ENCODE measurements around the gene BAZ1A. TPM values are rescaled to one million over a fixed set of nuclear protein-coding genes. Genes with fewer than 3 reads are reported as not detected.

The BAZ1A gene
- polyA plus RNA-seq, 1 donor from 2014 or later: 18.1 TPM

DNA sequence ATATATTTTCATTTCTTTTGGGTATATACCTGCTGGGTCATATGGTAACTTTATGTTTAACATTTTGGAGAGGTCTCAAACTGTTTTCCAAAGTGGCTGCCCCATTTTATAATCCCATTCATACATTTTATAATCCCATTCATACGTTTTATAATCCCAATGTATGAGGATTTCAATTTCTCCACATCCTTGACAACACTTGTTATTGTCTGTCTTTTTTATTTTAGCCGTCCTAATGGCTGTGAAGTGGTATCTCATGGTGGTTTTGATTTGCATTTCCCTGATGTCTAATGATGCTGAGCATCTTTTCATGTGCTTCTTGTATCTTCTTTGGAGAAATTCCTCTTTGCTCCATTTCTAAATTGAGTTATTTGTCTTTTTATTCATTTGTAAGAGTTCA lies 154.0 kb downstream of the BAZ1A start:
- Histone ChIP-seq H3K36me3 (ENCODE audit: insufficient read depth, low read length) (no peaks in the 10 kb centered on the region), H3K9me3 (ENCODE audit: low read length) (no peaks in the 10 kb centered on the region), H3F3A (ENCODE audit: insufficient read depth, low read length, poor library complexity, severe bottlenecking) (no peaks in the 10 kb centered on the region), H3K27ac (ENCODE audit: low read length) (no peak overlapping the region), H2AFZ (ENCODE audit: low read depth, low read length) (no peak overlapping the region), H3K9ac (ENCODE audit: low read length) (no peak overlapping the region), H3K4me3 (ENCODE audit: low read length) (no peak overlapping the region), H3K9me2 (ENCODE audit: insufficient read depth, low read length) (no peaks in the 10 kb centered on the region), H3K27me3 (ENCODE audit: insufficient read depth, low read depth, low read length) (no peaks in the 10 kb centered on the region), H3K4me2 (ENCODE audit: low read length) (no peak overlapping the region), H4K20me1 (ENCODE audit: insufficient read depth) (no peaks in the 10 kb centered on the region), H3K79me2 (replicated peaks; ENCODE audit: insufficient read depth, low read length) (no peaks in the 10 kb centered on the region)
- TF ChIP-seq, protein P1, sequence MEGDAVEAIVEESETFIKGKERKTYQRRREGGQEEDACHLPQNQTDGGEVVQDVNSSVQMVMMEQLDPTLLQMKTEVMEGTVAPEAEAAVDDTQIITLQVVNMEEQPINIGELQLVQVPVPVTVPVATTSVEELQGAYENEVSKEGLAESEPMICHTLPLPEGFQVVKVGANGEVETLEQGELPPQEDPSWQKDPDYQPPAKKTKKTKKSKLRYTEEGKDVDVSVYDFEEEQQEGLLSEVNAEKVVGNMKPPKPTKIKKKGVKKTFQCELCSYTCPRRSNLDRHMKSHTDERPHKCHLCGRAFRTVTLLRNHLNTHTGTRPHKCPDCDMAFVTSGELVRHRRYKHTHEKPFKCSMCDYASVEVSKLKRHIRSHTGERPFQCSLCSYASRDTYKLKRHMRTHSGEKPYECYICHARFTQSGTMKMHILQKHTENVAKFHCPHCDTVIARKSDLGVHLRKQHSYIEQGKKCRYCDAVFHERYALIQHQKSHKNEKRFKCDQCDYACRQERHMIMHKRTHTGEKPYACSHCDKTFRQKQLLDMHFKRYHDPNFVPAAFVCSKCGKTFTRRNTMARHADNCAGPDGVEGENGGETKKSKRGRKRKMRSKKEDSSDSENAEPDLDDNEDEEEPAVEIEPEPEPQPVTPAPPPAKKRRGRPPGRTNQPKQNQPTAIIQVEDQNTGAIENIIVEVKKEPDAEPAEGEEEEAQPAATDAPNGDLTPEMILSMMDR (IDR thresholded peaks at IDR 0.05; ENCODE audit: poor library complexity, severe bottlenecking): no peak
- no peak for TF ChIP-seq RAD21 (conservative IDR thresholded peaks at IDR 0.05)
- TF ChIP-seq MXI1 (conservative IDR thresholded peaks at IDR 0.05; ENCODE audit: poor library complexity, severe bottlenecking): no peak
- no peak for TF ChIP-seq TAF1 (IDR thresholded peaks at IDR 0.05; ENCODE audit: low read depth)
- TF ChIP-seq POLR2AphosphoS5 (IDR thresholded peaks at IDR 0.05): no peak
- TF ChIP-seq, protein P2, sequence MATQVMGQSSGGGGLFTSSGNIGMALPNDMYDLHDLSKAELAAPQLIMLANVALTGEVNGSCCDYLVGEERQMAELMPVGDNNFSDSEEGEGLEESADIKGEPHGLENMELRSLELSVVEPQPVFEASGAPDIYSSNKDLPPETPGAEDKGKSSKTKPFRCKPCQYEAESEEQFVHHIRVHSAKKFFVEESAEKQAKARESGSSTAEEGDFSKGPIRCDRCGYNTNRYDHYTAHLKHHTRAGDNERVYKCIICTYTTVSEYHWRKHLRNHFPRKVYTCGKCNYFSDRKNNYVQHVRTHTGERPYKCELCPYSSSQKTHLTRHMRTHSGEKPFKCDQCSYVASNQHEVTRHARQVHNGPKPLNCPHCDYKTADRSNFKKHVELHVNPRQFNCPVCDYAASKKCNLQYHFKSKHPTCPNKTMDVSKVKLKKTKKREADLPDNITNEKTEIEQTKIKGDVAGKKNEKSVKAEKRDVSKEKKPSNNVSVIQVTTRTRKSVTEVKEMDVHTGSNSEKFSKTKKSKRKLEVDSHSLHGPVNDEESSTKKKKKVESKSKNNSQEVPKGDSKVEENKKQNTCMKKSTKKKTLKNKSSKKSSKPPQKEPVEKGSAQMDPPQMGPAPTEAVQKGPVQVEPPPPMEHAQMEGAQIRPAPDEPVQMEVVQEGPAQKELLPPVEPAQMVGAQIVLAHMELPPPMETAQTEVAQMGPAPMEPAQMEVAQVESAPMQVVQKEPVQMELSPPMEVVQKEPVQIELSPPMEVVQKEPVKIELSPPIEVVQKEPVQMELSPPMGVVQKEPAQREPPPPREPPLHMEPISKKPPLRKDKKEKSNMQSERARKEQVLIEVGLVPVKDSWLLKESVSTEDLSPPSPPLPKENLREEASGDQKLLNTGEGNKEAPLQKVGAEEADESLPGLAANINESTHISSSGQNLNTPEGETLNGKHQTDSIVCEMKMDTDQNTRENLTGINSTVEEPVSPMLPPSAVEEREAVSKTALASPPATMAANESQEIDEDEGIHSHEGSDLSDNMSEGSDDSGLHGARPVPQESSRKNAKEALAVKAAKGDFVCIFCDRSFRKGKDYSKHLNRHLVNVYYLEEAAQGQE (IDR thresholded peaks at IDR 0.05; ENCODE audit: borderline replicate concordance): no peak
- TF ChIP-seq EZH2 (IDR thresholded peaks at IDR 0.05; ENCODE audit: borderline replicate concordance, insufficient read depth, low read length, poor library complexity, severe bottlenecking): no peak
- no peak for TF ChIP-seq EP300 (conservative IDR thresholded peaks at IDR 0.05; ENCODE audit: poor library complexity, severe bottlenecking)
- TF ChIP-seq SMC3 (conservative IDR thresholded peaks at IDR 0.05; ENCODE audit: poor library complexity): no peak

GRCh38 chr14:34718750-34719304 lies 156.3 kb downstream of the BAZ1A start:
- H2AFZ ChIP-seq (ENCODE audit: low read depth, low read length): no peak overlapping the region
- no peaks in the 10 kb centered on the region for H3K79me2 ChIP-seq (replicated peaks; ENCODE audit: insufficient read depth, low read length)
- H4K20me1 ChIP-seq (ENCODE audit: insufficient read depth): no peaks in the 10 kb centered on the region
- H3K27ac ChIP-seq (ENCODE audit: low read length): no peak overlapping the region
- no peak overlapping the region for H3K4me2 ChIP-seq (ENCODE audit: low read length)
- TF ChIP-seq EZH2 (IDR thresholded peaks at IDR 0.05; ENCODE audit: borderline replicate concordance, insufficient read depth, low read length, poor library complexity, severe bottlenecking) (no peak), EP300 (conservative IDR thresholded peaks at IDR 0.05; ENCODE audit: poor library complexity, severe bottlenecking) (no peak), SMC3 (conservative IDR thresholded peaks at IDR 0.05; ENCODE audit: poor library complexity) (no peak), MXI1 (conservative IDR thresholded peaks at IDR 0.05; ENCODE audit: poor library complexity, severe bottlenecking) (no peak), POLR2AphosphoS5 (IDR thresholded peaks at IDR 0.05) (no peak), RAD21 (conservative IDR thresholded peaks at IDR 0.05) (no peak), TAF1 (IDR thresholded peaks at IDR 0.05; ENCODE audit: low read depth) (no peak)
- TF ChIP-seq, protein P2 (IDR thresholded peaks at IDR 0.05; ENCODE audit: borderline replicate concordance): no peak
- TF ChIP-seq, protein P1 (IDR thresholded peaks at IDR 0.05; ENCODE audit: poor library complexity, severe bottlenecking): no peak
- no peak overlapping the region for H3K4me3 ChIP-seq (ENCODE audit: low read length)
- H3K27me3 ChIP-seq (ENCODE audit: insufficient read depth, low read depth, low read length): no peaks in the 10 kb centered on the region
- no peaks in the 10 kb centered on the region for H3F3A ChIP-seq (ENCODE audit: insufficient read depth, low read length, poor library complexity, severe bottlenecking)
- H3K9ac ChIP-seq (ENCODE audit: low read length): no peak overlapping the region
- no peaks in the 10 kb centered on the region for H3K9me2 ChIP-seq (ENCODE audit: insufficient read depth, low read length)
- no peaks in the 10 kb centered on the region for H3K36me3 ChIP-seq (ENCODE audit: insufficient read depth, low read length)
- no peaks in the 10 kb centered on the region for H3K9me3 ChIP-seq (ENCODE audit: low read length)
